ENCODE measurements around the gene RHOG.

DNA sequence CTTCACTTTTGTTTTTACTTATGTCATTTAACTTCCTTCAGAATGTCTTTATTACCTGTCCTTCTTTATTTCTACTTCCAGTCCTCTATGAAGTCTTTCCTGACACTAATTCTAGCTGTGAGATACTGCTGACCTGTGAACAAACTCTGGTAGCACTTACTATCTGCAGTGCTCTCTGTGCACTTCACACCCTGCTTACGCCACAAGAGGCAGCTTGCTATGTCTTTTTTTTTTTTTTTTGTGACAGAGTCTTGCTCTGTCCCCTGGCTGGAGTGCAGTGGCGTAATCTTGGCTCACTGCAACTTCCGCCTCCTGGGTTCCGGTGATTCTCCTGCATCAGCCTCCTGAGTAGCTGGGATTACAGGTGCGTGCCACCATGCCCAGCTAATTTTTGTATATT, 25.4 kb upstream of the RHOG start:
- TF ChIP-seq, protein P1, sequence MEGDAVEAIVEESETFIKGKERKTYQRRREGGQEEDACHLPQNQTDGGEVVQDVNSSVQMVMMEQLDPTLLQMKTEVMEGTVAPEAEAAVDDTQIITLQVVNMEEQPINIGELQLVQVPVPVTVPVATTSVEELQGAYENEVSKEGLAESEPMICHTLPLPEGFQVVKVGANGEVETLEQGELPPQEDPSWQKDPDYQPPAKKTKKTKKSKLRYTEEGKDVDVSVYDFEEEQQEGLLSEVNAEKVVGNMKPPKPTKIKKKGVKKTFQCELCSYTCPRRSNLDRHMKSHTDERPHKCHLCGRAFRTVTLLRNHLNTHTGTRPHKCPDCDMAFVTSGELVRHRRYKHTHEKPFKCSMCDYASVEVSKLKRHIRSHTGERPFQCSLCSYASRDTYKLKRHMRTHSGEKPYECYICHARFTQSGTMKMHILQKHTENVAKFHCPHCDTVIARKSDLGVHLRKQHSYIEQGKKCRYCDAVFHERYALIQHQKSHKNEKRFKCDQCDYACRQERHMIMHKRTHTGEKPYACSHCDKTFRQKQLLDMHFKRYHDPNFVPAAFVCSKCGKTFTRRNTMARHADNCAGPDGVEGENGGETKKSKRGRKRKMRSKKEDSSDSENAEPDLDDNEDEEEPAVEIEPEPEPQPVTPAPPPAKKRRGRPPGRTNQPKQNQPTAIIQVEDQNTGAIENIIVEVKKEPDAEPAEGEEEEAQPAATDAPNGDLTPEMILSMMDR (IDR thresholded peaks at IDR 0.05; ENCODE audit: poor library complexity) = no peak
- no peak for TF ChIP-seq EZH2 (IDR thresholded peaks at IDR 0.05; ENCODE audit: borderline replicate concordance)
- TF ChIP-seq EZH2phosphoT487 (IDR thresholded peaks at IDR 0.05; ENCODE audit: low read depth, severe bottlenecking, unreplicated experiment) = no peak
